ENCODE results near the gene CUL7. TPM values are rescaled to one million over a fixed set of nuclear protein-coding genes. Genes with fewer than 3 reads are reported as not detected.
"Not testable (repeated sequence)": the region's sequence is repeated elsewhere in the genome, so short reads cannot be mapped to it uniquely, and the experiment has no call there.

CUL7 gene
- total RNA-seq, 1 donor from 2014 or later = 45.0 TPM

- no peak for DNase-seq (ENCODE audit: low read depth)
Measured at GRCh38 chr6:43045371-43045930, 8.2 kb downstream of the CUL7 start.

- no peak for DNase-seq (ENCODE audit: low read depth)
Measured at GRCh38 chr6:43043310-43043709, 10.3 kb downstream of the CUL7 start.

GRCh38 chr6:43041475-43041874, 12.2 kb downstream of the CUL7 start:
- not testable (repeated sequence) for DNase-seq (ENCODE audit: low read depth)

- DNase-seq (ENCODE audit: low read depth) = no peak
Measured at GRCh38 chr6:43040542-43041257, 13.0 kb downstream of the CUL7 start.

- DNase-seq (ENCODE audit: low read depth) = no peak
Measured at GRCh38 chr6:43038727-43039126, 14.9 kb downstream of the CUL7 start.

- DNase-seq (ENCODE audit: low read depth) = no peak
Measured at GRCh38 chr6:43037706-43038105, 15.9 kb downstream of the CUL7 start.

GRCh38 chr6:43037197-43037596, 16.5 kb downstream of the CUL7 start:
- DNase-seq (ENCODE audit: low read depth) = no peak

- no peak for DNase-seq (ENCODE audit: low read depth)
Measured at GRCh38 chr6:43036712-43037111, 16.9 kb downstream of the CUL7 start.

- DNase-seq (ENCODE audit: low read depth) = no peak
Measured at GRCh38 chr6:43035495-43036194, 18.0 kb downstream of the CUL7 start.

- DNase-seq (ENCODE audit: low read depth) = no peak
Measured at GRCh38 chr6:43034190-43034525, 19.5 kb downstream of the CUL7 start.

- no peak for DNase-seq (ENCODE audit: low read depth)
Measured at GRCh38 chr6:43033496-43034189, 20.0 kb downstream of the CUL7 start.

GRCh38 chr6:43032326-43032725, 21.3 kb downstream of the CUL7 start:
- DNase-seq (ENCODE audit: low read depth) = no peak

GRCh38 chr6:43029120-43029519, 24.5 kb downstream of the CUL7 start:
- DNase-seq (ENCODE audit: low read depth) = no peak

GRCh38 chr6:43026365-43026764, 27.3 kb downstream of the CUL7 start:
- DNase-seq (ENCODE audit: low read depth) = no peak

- no peak for DNase-seq (ENCODE audit: low read depth)
Measured at GRCh38 chr6:43024436-43024835, 29.2 kb downstream of the CUL7 start.

- peak; percentile 29 for DNase-seq (ENCODE audit: low read depth)
Measured at GRCh38 chr6:43021270-43022047, 32.2 kb downstream of the CUL7 start, which contains the start of gene RRP36. Gene RRP36 (plus strand): TSS chr6:43021623. CDS start chr6:43021655, 32 bp downstream.

- DNase-seq (ENCODE audit: low read depth) = no peak
Measured at GRCh38 chr6:43020847-43021246, 32.8 kb downstream of the CUL7 start.

- DNase-seq (ENCODE audit: low read depth) = no peak
Measured at GRCh38 chr6:43020052-43020705, 33.5 kb downstream of the CUL7 start.

GRCh38 chr6:43019152-43019551, 34.5 kb downstream of the CUL7 start:
- DNase-seq (ENCODE audit: low read depth) = no peak

- no peak for DNase-seq (ENCODE audit: low read depth)
Measured at GRCh38 chr6:43016943-43017334, 36.7 kb downstream of the CUL7 start.

Measured in renal cortical epithelial cell (primary cell).